Peyer's patch (tissue), 4 donors: Measurements from ENCODE around the gene SLC6A9. TPM values are rescaled to one million over a fixed set of nuclear protein-coding genes. Genes with fewer than 3 reads are reported as not detected.

Experiments
- DNase-seq, 3 donors: peaks; one replicate each; pipeline ENCODE4 v3.0.0-alpha.2; 2017 to 2019
- H3K27ac ChIP-seq, 4 donors: fragments of 200-600 bp; sonication (generic); one replicate each; pipeline ENCODE4 v1.5.1; 2016 to 2019
- H3K27me3 ChIP-seq, 2 donors: fragments of 200-600 bp; sonication (generic); one replicate each; pipeline ENCODE4 v1.5.1; 2019
- H3K36me3 ChIP-seq, 3 donors: fragments of 200-600 bp; sonication (generic); one replicate each; pipeline ENCODE4 v1.5.1; 2016 to 2019
- H3K4me1 ChIP-seq, 4 donors: fragments of 200-600 bp; sonication (generic); one replicate each; pipeline ENCODE4 v1.5.1; 2016 to 2019
- H3K4me3 ChIP-seq, 4 donors: fragments of 200-600 bp; sonication (generic); 1 replicate in 3 of 4; 2 replicates in 1 of 4; pipeline ENCODE4 v1.5.1; 2016 to 2019; ENCODE audit warnings: mild to moderate bottlenecking in 1 of 4
- H3K9me3 ChIP-seq, 4 donors: fragments of 200-600 bp; sonication (generic); one replicate each; pipeline ENCODE4 v1.5.1; 2016 to 2019; ENCODE audit warnings: mild to moderate bottlenecking in 1 of 4
- POLR2A ChIP-seq, 2 donors: fragments of 450-650 bp; IDR thresholded peaks; one replicate each; pipeline ENCODE4 v1.5.1; 2017; ENCODE audit warnings: antibody characterized with exemption in 2 of 2, mild to moderate bottlenecking in 2 of 2, moderate library complexity in 2 of 2
- total RNA-seq, 4 donors: library from RNA; depleted of rRNA; stranded (reverse); fragments of >200 nt; gene quantifications; one replicate each; pipeline ENCODE4 v1.1.0, GENCODE V29; 2016
- TF ChIP-seq, protein P1 (sequence below), 6 experiments: fragments of 450-650 bp in 4 of 6; fragments of 200-600 bp in 2 of 6; sonication (generic) in 1 of 6; IDR thresholded peaks; one replicate each; pipeline ENCODE4 v1.5.1; 2017 to 2019; ENCODE audit warnings: antibody characterized with exemption in 6 of 6, mild to moderate bottlenecking in 3 of 6, moderate library complexity in 1 of 6

The SLC6A9 gene
- total RNA-seq, 4 donors from 2014 or later = 8.8 to 19.0 (median 11.5) TPM

DNA sequence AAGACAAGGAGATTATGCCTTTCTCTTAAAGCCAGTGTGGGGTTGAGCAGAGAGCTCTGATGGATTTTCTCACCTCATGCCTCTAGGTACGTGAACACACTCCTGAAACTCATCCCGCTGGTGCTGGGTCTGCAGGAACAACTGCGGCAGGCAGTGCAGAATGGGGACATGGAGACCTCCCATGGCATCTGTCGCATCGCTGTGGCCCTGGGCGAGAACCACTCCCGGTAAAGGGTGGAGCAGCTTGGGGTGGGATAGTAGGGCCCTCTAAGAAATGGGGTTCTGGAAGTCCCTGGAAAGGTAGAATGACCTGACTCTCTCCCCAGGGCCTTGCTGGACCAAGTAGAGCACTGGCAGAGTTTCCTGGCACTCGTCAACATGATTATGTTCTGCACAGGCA is 75.0 kb downstream of the SLC6A9 start:
- H3K36me3 ChIP-seq = peaks cover 0 to 45% (median 0%) of the 10 kb centered on the region in 3 donors

DNA sequence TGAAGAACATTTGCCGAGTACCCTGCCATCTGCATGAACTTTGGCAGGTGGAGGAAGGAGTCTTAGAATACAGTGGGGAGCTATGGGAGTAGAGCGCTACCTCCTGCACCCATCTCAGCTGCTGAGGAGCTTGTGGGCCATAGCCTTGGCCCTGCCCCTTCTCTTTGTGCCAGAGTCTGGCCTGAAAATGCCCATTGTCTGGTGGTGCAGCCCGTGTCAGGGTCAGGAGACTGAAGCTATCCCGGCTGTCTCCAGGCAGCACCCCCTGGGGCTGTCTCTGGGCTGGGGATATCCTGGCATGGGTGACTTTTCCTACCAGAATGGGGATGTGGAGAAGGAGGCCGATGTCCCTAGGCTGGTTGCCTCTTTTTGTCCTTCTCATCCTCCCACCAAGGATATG is 77.2 kb downstream of the SLC6A9 start:
- no peak overlapping the region for H3K4me3 ChIP-seq
- H3K27ac ChIP-seq = no peak overlapping the region
- H3K27me3 ChIP-seq = no peaks in the 10 kb centered on the region
- H3K4me1 ChIP-seq = no peaks in the 10 kb centered on the region
- TF ChIP-seq POLR2A (IDR thresholded peaks at IDR 0.05) = no peak
- TF ChIP-seq, protein P1, sequence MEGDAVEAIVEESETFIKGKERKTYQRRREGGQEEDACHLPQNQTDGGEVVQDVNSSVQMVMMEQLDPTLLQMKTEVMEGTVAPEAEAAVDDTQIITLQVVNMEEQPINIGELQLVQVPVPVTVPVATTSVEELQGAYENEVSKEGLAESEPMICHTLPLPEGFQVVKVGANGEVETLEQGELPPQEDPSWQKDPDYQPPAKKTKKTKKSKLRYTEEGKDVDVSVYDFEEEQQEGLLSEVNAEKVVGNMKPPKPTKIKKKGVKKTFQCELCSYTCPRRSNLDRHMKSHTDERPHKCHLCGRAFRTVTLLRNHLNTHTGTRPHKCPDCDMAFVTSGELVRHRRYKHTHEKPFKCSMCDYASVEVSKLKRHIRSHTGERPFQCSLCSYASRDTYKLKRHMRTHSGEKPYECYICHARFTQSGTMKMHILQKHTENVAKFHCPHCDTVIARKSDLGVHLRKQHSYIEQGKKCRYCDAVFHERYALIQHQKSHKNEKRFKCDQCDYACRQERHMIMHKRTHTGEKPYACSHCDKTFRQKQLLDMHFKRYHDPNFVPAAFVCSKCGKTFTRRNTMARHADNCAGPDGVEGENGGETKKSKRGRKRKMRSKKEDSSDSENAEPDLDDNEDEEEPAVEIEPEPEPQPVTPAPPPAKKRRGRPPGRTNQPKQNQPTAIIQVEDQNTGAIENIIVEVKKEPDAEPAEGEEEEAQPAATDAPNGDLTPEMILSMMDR (IDR thresholded peaks at IDR 0.05) = no peak
- H3K9me3 ChIP-seq = no peaks in the 10 kb centered on the region
- peaks cover 0 to 44% (median 0%) of the 10 kb centered on the region in 3 donors for H3K36me3 ChIP-seq
- DNase-seq = no peak

More for the DNA sequence above, 75.0 kb downstream of the SLC6A9 start:
- no peaks in the 10 kb centered on the region for H3K4me1 ChIP-seq
- DNase-seq = no peak
- H3K4me3 ChIP-seq = no peak overlapping the region
- H3K9me3 ChIP-seq = no peaks in the 10 kb centered on the region
- TF ChIP-seq, protein P1 (IDR thresholded peaks at IDR 0.05) = no peak
- no peak for TF ChIP-seq POLR2A (IDR thresholded peaks at IDR 0.05)
- H3K27me3 ChIP-seq = no peaks in the 10 kb centered on the region
- H3K27ac ChIP-seq = no peak overlapping the region

DNA sequence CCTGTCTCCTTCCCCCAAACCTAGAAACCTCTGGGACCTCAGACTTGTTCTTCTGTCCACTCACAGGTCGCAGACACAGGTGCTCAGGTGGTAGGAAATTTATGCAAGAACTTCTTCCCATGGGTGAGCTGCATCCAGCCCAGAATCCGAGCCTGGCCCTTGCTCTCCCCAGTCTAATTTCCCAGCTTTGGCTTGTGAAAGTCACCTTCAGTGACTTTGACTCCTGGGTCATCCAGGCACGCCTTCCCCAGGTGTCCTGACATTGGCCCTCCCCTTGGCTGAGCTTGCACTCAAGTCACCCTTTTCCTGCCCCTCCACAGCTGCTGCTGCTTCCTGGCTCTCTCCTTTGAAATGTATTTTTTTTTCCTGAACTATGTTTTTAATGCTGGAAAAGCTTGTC is 77.9 kb downstream of the SLC6A9 start:
- no peak for DNase-seq
- Histone ChIP-seq H3K27me3 (no peaks in the 10 kb centered on the region), H3K4me1 (peaks cover 0 to 6% (median 0%) of the 10 kb centered on the region in 4 donors), H3K4me3 (no peak overlapping the region), H3K9me3 (no peaks in the 10 kb centered on the region), H3K27ac (no peak overlapping the region), H3K36me3 (peaks cover 0 to 37% (median 0%) of the 10 kb centered on the region in 3 donors)
- TF ChIP-seq POLR2A (IDR thresholded peaks at IDR 0.05) = no peak
- TF ChIP-seq, protein P1 (IDR thresholded peaks at IDR 0.05) = no peak

DNA sequence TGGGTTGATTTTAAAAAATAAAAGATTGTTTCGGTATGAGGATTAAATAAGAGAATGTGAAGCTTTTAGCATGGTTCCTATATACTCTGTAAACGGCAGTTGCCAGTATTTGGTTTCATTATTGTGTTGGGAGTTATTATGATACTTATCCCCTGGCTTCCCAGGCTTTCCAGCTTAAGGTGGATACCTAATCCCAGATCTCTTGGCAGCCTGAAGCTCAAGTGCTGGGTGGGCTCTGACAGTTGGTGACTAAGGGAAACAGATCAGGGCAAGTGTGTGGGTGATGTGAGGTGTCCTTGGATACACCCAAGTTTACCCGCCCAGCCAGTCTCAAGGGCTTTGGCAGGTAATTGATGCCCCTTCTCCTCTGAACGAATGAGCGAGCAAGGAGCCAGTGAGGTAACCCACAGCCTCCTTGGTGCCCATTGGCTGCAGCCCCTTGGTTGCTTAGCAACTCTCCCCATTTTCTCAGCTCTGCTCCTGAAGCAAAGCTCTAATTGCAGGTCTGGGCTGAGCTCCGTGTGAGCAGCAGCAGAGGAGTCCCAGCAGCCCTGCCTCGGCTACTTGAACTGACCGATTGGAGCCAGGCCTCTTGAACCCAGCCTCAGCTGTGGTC is 78.4 kb downstream of the SLC6A9 start:
- no peak for DNase-seq
- no peak overlapping the region for H3K4me3 ChIP-seq
- no peak overlapping the region for H3K27ac ChIP-seq
- H3K4me1 ChIP-seq = peaks cover 0 to 11% (median 2%) of the 10 kb centered on the region in 4 donors
- H3K36me3 ChIP-seq = peaks cover 0 to 32% (median 0%) of the 10 kb centered on the region in 3 donors
- TF ChIP-seq, protein P1 (IDR thresholded peaks at IDR 0.05) = no peak
- no peak for TF ChIP-seq POLR2A (IDR thresholded peaks at IDR 0.05)
- no peaks in the 10 kb centered on the region for H3K27me3 ChIP-seq
- H3K9me3 ChIP-seq = no peaks in the 10 kb centered on the region

DNA sequence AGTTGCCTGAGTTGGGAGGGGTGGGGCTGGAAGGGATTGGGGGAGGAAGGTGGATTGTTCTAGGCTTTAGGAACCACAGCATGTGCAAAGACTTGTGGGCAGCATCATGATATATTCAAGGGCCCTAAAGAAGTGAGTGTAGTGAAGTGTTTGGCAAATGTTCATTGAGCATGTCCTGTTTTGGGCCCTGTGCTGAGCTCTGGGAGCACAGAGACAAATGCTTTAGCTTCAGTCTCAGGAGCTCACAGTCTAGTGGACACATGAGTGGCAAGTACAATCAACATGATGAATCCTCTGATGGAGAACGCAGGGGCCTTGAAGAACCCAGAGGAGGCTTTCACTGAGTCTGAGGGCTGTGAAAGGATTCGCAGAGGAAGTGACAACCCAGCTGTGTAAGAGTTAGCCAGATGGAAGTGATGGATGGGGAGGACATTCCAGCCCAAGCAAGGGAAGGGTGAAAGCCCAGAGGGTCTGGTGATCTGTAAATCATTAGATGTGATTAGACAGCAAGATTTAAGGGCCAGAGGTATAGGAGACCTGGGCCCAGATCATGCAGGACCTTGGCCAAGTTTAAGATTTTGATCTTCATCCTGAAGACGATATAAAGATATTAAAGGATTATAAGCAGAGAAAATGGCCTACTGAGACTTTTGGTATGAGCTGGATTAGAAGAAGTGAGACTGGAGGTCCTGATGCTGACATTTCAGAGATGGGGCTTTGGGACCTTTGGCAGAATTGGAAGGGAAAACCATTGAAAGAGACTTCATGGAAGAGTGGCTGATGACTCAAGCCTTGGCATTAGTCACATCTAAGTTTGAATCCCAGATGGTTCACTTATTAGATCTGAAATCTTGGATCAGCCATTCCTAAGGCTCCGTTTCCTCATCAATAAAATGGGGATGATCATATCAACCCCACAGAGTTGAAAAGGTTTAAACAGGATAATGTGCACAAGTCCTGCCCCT is 80.0 kb downstream of the SLC6A9 start:
- no peaks in the 10 kb centered on the region for H3K27me3 ChIP-seq
- no peaks in the 10 kb centered on the region for H3K9me3 ChIP-seq
- H3K4me3 ChIP-seq = no peak overlapping the region
- DNase-seq = no peak
- H3K36me3 ChIP-seq = peaks cover 0 to 17% (median 0%) of the 10 kb centered on the region in 3 donors
- peaks cover 5 to 17% (median 8%) of the 10 kb centered on the region in 4 donors for H3K4me1 ChIP-seq
- H3K27ac ChIP-seq = no peak overlapping the region
- TF ChIP-seq POLR2A (IDR thresholded peaks at IDR 0.05) = no peak
- TF ChIP-seq, protein P1 (IDR thresholded peaks at IDR 0.05) = no peak
